HepG2 (cell line): ENCODE data around the gene CEBPG. TPM values are rescaled to one million over a fixed set of nuclear protein-coding genes. Genes with fewer than 3 reads are reported as not detected.

Experiments
- ATF4 ChIP-seq, 2 experiments: fragments of 450-650 bp in 1 of 2; sonication (generic) in 1 of 2; formaldehyde crosslinking; IDR thresholded peaks; 2 replicates each; pipeline versions ENCODE4 v1.5.0 to v1.8.0; 2020 to 2022; ENCODE audit warnings: mild to moderate bottlenecking in 1 of 2, missing genetic modification reagents in 1 of 2
- ATF5 ChIP-seq: sonication (generic); formaldehyde crosslinking; IDR thresholded peaks from 2 replicates; pipeline ENCODE4 v1.4.0; 2020; ENCODE audit warnings: mild to moderate bottlenecking, low read depth, missing genetic modification reagents
- ATF7 ChIP-seq, 2 experiments: fragments of 450-650 bp in 1 of 2; sonication (generic) in 1 of 2; formaldehyde crosslinking in 1 of 2; IDR thresholded peaks; 2 replicates each; pipeline versions ENCODE4 v1.4.0 to v1.6.1; 2016 to 2020; ENCODE audit warnings: antibody characterized with exemption in 1 of 2, mild to moderate bottlenecking in 1 of 2, missing genetic modification reagents in 1 of 2
- CCDC6 ChIP-seq: sonication (generic); formaldehyde crosslinking; IDR thresholded peaks from 2 replicates; pipeline ENCODE4 v1.8.1; 2022; ENCODE audit warnings: mild to moderate bottlenecking, missing genetic modification reagents, moderate library complexity
- FOXA3 ChIP-seq: IDR thresholded peaks from 2 replicates; pipeline ENCODE4 v1.6.1; 2016; ENCODE audit warnings: missing genetic modification reagents, missing compliant biosample characterization
- GATA4 ChIP-seq: sonication (generic); IDR thresholded peaks from 2 replicates; pipeline ENCODE4 v1.6.1; 2016; ENCODE audit warnings: antibody characterized with exemption, low read depth, borderline replicate concordance
- PAXIP1 ChIP-seq: sonication (generic); formaldehyde crosslinking; conservative IDR thresholded peaks from 2 replicates; pipeline ENCODE4 v1.4.0; 2020; ENCODE audit warnings: mild to moderate bottlenecking, missing genetic modification reagents, moderate library complexity
- TERF1 ChIP-seq: sonication (generic); formaldehyde crosslinking; IDR thresholded peaks from 2 replicates; pipeline ENCODE4 v1.8.0; 2022; ENCODE audit warnings: mild to moderate bottlenecking, missing genetic modification reagents, moderate library complexity
- ZBTB20 ChIP-seq: sonication (generic); formaldehyde crosslinking; IDR thresholded peaks from 2 replicates; pipeline ENCODE4 v1.8.1; 2023; ENCODE audit warnings: missing genetic modification reagents, low read depth, mild to moderate bottlenecking, borderline replicate concordance
- ZFP36 ChIP-seq: fragments of 150-350 bp; IDR thresholded peaks from 2 replicates; pipeline ENCODE4 v1.6.1; 2018; ENCODE audit warnings: borderline replicate concordance, low read length, low read depth; ENCODE audit not compliant: partially characterized antibody
- ZMAT5 ChIP-seq: sonication (generic); formaldehyde crosslinking; IDR thresholded peaks from 2 replicates; pipeline ENCODE4 v1.5.0; 2020; ENCODE audit warnings: mild to moderate bottlenecking, low read depth, missing genetic modification reagents, borderline replicate concordance
- ZNF367 ChIP-seq: sonication (generic); formaldehyde crosslinking; IDR thresholded peaks from 2 replicates; pipeline ENCODE4 v1.4.0; 2020; ENCODE audit warnings: missing genetic modification reagents, borderline replicate concordance
- polyA plus RNA-seq, 8 experiments: library from polyadenylated mRNA; depleted of rRNA in 3 of 8; stranded (reverse) in 7 of 8; unstranded in 1 of 8; fragments of >200 nt; fragmentation: Illumina TruSeq in 4 of 8; extraction: Trizol in 4 of 8; gene quantifications; 2 replicates each; pipeline versions ENCODE4 v1.2.1 to v1.2.3, GENCODE V29; 2011 to 2016; ENCODE audit warnings: low read depth in 4 of 8, missing spikeins in 1 of 8, mixed read lengths in 1 of 8; ENCODE audit not compliant: insufficient read depth in 1 of 8
- total RNA-seq, 5 experiments: library from RNA; depleted of rRNA; stranded (reverse); fragments of >200 nt; fragmentation: Illumina TruSeq; extraction: Trizol; gene quantifications; 2 replicates each; pipeline ENCODE4 v1.2.3, GENCODE V29; 2016; ENCODE audit warnings: low read depth in 1 of 5

Gene CEBPG
- total and polyA plus RNA-seq, 2 of the 13 experiments (the other 11 are each of a cell fraction or from before 2014, with no cell fraction given): 25.7 to 34.3 TPM

GRCh38 chr19:33392341-33393285 lies 19.1 kb downstream of the CEBPG start (continued):
- peak; percentile 94; the same call in 1 of the 2 replicates for TF ChIP-seq ZBTB20 (CRISPR knock-in tag)
- TF ChIP-seq ZFP36: no peak
- TF ChIP-seq ATF7 (IDR thresholded peaks at IDR 0.05): no peak
- peak; percentile 92 for TF ChIP-seq ATF7 (CRISPR knock-in tag; IDR thresholded peaks at IDR 0.05)
- peak; percentile 95 for TF ChIP-seq ATF5 (CRISPR knock-in tag)
- TF ChIP-seq TERF1 (CRISPR knock-in tag): peak; percentile 99
- TF ChIP-seq ATF4 (CRISPR knock-in tag; IDR thresholded peaks at IDR 0.05): peak in 1 of 2 experiments; percentile 95; a peak in 2 of 4 replicates
- peak; percentile 97 for TF ChIP-seq PAXIP1
- peak; percentile 100 for TF ChIP-seq CCDC6 (CRISPR knock-in tag)
- TF ChIP-seq FOXA3 (CRISPR knock-in tag): peak; percentile 83
- no peak for TF ChIP-seq ZMAT5 (CRISPR knock-in tag)
- TF ChIP-seq GATA4: no peak; the same call in 1 of the 2 replicates
- TF ChIP-seq ZNF367 (CRISPR knock-in tag): peak; percentile 99
